OCI-LY7 (cell line): ENCODE data around the gene KIF27. TPM values are rescaled to one million over a fixed set of nuclear protein-coding genes. Genes with fewer than 3 reads are reported as not detected.
A peak's percentile ranks its signal among the peaks of the same experiment; 100 is the strongest.
"Not testable (repeated sequence)": the region's sequence is repeated elsewhere in the genome, so short reads cannot be mapped to it uniquely, and the experiment has no call there.

Source experiments
- BruUV-seq: library from RNA; stranded (reverse); fragments of 400-500 nt; replicated peaks from 2 replicates; lab custom pipeline; 2021; lab: Mats Ljungman, UMichigan
- CTCF ChIA-PET: fragments of 300-600 bp; sonication (Branson Sonifier 250); formaldehyde crosslinking; loops from one replicate; lab custom pipeline; 2022; ENCODE audit warnings: antibody characterized with exemption; ENCODE audit not compliant: unreplicated experiment; lab: Charles Lee
- POLR2A ChIA-PET: fragments of 300-600 bp; sonication (Branson Sonifier 250); formaldehyde crosslinking; loops from one replicate; lab custom pipeline; 2022; ENCODE audit warnings: antibody characterized with exemption; lab: Charles Lee
- DNase-seq: peaks from one replicate; pipeline ENCODE4 v3.0.0-alpha.2; 2015; ENCODE audit warnings: low spot score
- H2AFZ ChIP-seq: fragments of 200-600 bp; sonication (generic), shearing (Covaris generic); 2 replicates; pipeline ENCODE4 v1.6.1; 2014; ENCODE audit warnings: mild to moderate bottlenecking, antibody characterized with exemption, low read length, moderate library complexity
- H3K27ac ChIP-seq: fragments of 200-600 bp; sonication (generic); 2 replicates; pipeline ENCODE4 v1.5.1; 2014; ENCODE audit warnings: mixed run types, low read depth, mild to moderate bottlenecking, moderate library complexity, low read length, inconsistent platforms; ENCODE audit not compliant: poor library complexity, severe bottlenecking
- H3K36me3 ChIP-seq: fragments of 200-600 bp; sonication (generic); 2 replicates; pipeline ENCODE4 v1.6.1; 2014; ENCODE audit warnings: mild to moderate bottlenecking, antibody characterized with exemption, low read length, moderate library complexity, mixed read lengths; ENCODE audit not compliant: insufficient read depth
- H3K4me1 ChIP-seq: fragments of 200-600 bp; sonication (generic); 2 replicates; pipeline ENCODE4 v1.5.1; 2014; ENCODE audit warnings: mild to moderate bottlenecking, low read length; ENCODE audit not compliant: insufficient read depth, poor library complexity, severe bottlenecking
- H3K4me2 ChIP-seq: fragments of 200-600 bp; sonication (generic); 2 replicates; pipeline ENCODE4 v1.6.1; 2014; ENCODE audit warnings: mild to moderate bottlenecking, low read length
- H3K4me3 ChIP-seq: fragments of 200-600 bp; sonication (generic); 2 replicates; pipeline ENCODE4 v1.5.1; 2014; ENCODE audit warnings: mild to moderate bottlenecking, low read depth, low read length; ENCODE audit not compliant: poor library complexity, severe bottlenecking
- H3K79me2 ChIP-seq: fragments of 200-600 bp; sonication (generic); 2 replicates; pipeline ENCODE4 v1.6.1; 2016; ENCODE audit warnings: low read depth, mild to moderate bottlenecking, low read length, moderate library complexity, mixed read lengths; ENCODE audit not compliant: insufficient read depth
- H3K9me2 ChIP-seq: fragments of 200-600 bp; sonication (generic); 2 replicates; pipeline ENCODE4 v1.6.1; 2016; ENCODE audit warnings: mild to moderate bottlenecking, low read length, mixed read lengths; ENCODE audit not compliant: insufficient read depth
- H3K9me3 ChIP-seq: fragments of 200-600 bp; sonication (generic); 2 replicates; pipeline ENCODE4 v1.6.1; 2014; ENCODE audit warnings: mild to moderate bottlenecking, mixed run types, low read length, mixed read lengths
- H4K20me1 ChIP-seq: fragments of 200-600 bp; sonication (generic); 2 replicates; pipeline ENCODE4 v1.6.1; 2014; ENCODE audit warnings: mild to moderate bottlenecking, antibody characterized with exemption, low read length, moderate library complexity, mixed read lengths; ENCODE audit not compliant: insufficient read depth
- CTCF ChIP-seq: fragments of 200-600 bp; sonication (generic); conservative IDR thresholded peaks from 2 replicates; pipeline ENCODE4 v1.5.1; 2014; ENCODE audit warnings: mild to moderate bottlenecking, antibody characterized with exemption, low read length, moderate library complexity, mixed read lengths
- EZH2phosphoT487 ChIP-seq: fragments of 200-600 bp; sonication (generic); IDR thresholded peaks from 2 replicates; pipeline ENCODE4 v1.6.1; 2018; ENCODE audit warnings: low read depth, borderline replicate concordance, mild to moderate bottlenecking, mixed run types, antibody characterized with exemption, low read length, moderate library complexity, mixed read lengths
- intact Hi-C: fragments of 100-400 bp; cut with micrococcal nuclease; formaldehyde crosslinking; loops from one replicate; pipeline ENCODE4 v1.10.0; 2022; ENCODE audit not compliant: unreplicated experiment
- total RNA-seq, 2 experiments: library from RNA; depleted of rRNA in 1 of 2; stranded (reverse); fragments of >200 nt in 1 of 2; shearing (Covaris generic) in 1 of 2; gene quantifications; 2 replicates each; pipeline ENCODE4 v1.2.3, GENCODE V29; 2014 to 2022

The KIF27 gene
- total RNA-seq, 2 experiments from 2014 or later = 5.6 to 7.3 TPM

- H3K36me3 ChIP-seq = no peaks in the 10 kb centered on the region
- H3K4me3 ChIP-seq = peak overlapping the region; percentile 80
- no peak for DNase-seq
- peaks cover 3% of the 10 kb centered on the region; the same call in 1 of the 2 replicates for H4K20me1 ChIP-seq
- H3K27ac ChIP-seq = peak overlapping the region; percentile 68
- TF ChIP-seq CTCF (peak; percentile 75), EZH2phosphoT487 (no peak)
- TSS peak; percentile 69 for BruUV-seq
- H3K9me3 ChIP-seq = no peaks in the 10 kb centered on the region
- H2AFZ ChIP-seq = peak overlapping the region; percentile 98
- peaks cover 22% of the 10 kb centered on the region for H3K4me1 ChIP-seq
- intact Hi-C loops = loop anchor here (2.0 kb wide), 3 partner anchors 104 to 300 kb away; partner anchors contain the start of gene GKAP1
- H3K9me2 ChIP-seq = no peaks in the 10 kb centered on the region
- ChIA-PET CTCF (no interaction called here), POLR2A (interaction anchor here (0.6 to 1.5 kb wide), 3 partner anchors 29 to 299 kb away, joined by 3 to 4 read pairs (median 4); no protein-coding TSS in a partner anchor)
- H3K79me2 ChIP-seq = peaks cover 3% of the 10 kb centered on the region; the same call in 1 of the 2 replicates
- H3K4me2 ChIP-seq = peak overlapping the region; percentile 73
Observed at GRCh38 chr9:83920469-83920926, 734 bp downstream of the KIF27 start.

GRCh38 chr9:83919111-83919510, 2.1 kb downstream of the KIF27 start:
- Histone ChIP-seq H3K27ac (no peak overlapping the region), H3K36me3 (no peaks in the 10 kb centered on the region), H3K4me2 (no peak overlapping the region), H3K4me3 (no peak overlapping the region), H4K20me1 (peaks cover 3% of the 10 kb centered on the region; the same call in 1 of the 2 replicates), H2AFZ (no peak overlapping the region), H3K9me3 (no peaks in the 10 kb centered on the region), H3K4me1 (peaks cover 22% of the 10 kb centered on the region), H3K9me2 (no peaks in the 10 kb centered on the region), H3K79me2 (peaks cover 3% of the 10 kb centered on the region; the same call in 1 of the 2 replicates)
- ChIA-PET POLR2A (interaction anchor here (0.7 kb wide), 1 partner anchor 152 kb away, joined by 3 read pairs; no protein-coding TSS in a partner anchor), CTCF (no interaction called here)
- TF ChIP-seq EZH2phosphoT487 (no peak), CTCF (no peak)
- BruUV-seq = no TSS peak
- intact Hi-C loops = no loop called here
- DNase-seq = no peak

- POLR2A ChIA-PET = interaction anchor here (0.9 kb wide), 1 partner anchor 445 kb away, joined by 3 read pairs; no protein-coding TSS in a partner anchor
- H3K36me3 ChIP-seq, BruUV-seq, H3K9me3 ChIP-seq, H3K4me3 ChIP-seq, H3K4me1 ChIP-seq, H2AFZ ChIP-seq, H3K4me2 ChIP-seq, H4K20me1 ChIP-seq, H3K9me2 ChIP-seq, CTCF ChIA-PET, H3K27ac ChIP-seq, H3K79me2 ChIP-seq: not testable (repeated sequence)
- peak; percentile 31 for DNase-seq
- intact Hi-C loops = loop anchor here (2.0 to 5.0 kb wide), 2 partner anchors 291 to 580 kb away; no protein-coding TSS in a partner anchor
- peak; percentile 67 for TF ChIP-seq CTCF
Observed at GRCh38 chr9:83912194-83912593, 9.0 kb downstream of the KIF27 start.
